ENCODE measurements around the gene HCAR1.

The HCAR1 gene

DNA sequence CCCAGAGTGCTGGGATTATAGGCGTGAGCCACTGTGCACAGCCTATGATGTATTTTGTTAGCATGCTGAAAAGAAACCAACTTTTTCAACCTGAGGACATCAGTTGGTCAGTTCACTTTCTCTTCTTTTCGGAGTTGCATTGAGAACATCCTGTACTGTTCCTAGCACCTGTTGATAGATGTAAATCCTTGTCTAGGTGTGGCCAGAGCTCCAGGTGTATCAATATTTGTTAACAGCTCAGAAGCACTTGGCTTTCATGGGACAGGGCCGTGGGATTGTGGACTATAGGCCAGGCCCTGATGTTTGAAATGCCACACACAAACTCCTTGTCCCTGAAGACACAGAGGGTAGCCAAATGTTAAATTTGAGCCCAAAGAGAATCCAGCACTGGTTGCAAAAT, 42.4 kb downstream of the HCAR1 start:
- Histone ChIP-seq H3K4me3 (replicated peaks; ENCODE audit: insufficient read depth, low read length) (no peak overlapping the region), H3K27me3 (ENCODE audit: insufficient read depth, poor library complexity, severe bottlenecking) (no peaks in the 10 kb centered on the region), H3K27ac (replicated peaks) (no peak overlapping the region)
- DNase-seq (ENCODE audit: low read depth in 1 of 2, low spot score in 1 of 2), result no peak
- no peak for TF ChIP-seq GABPA (IDR thresholded peaks at IDR 0.05; ENCODE audit: low read depth)
- TF ChIP-seq, protein P1, sequence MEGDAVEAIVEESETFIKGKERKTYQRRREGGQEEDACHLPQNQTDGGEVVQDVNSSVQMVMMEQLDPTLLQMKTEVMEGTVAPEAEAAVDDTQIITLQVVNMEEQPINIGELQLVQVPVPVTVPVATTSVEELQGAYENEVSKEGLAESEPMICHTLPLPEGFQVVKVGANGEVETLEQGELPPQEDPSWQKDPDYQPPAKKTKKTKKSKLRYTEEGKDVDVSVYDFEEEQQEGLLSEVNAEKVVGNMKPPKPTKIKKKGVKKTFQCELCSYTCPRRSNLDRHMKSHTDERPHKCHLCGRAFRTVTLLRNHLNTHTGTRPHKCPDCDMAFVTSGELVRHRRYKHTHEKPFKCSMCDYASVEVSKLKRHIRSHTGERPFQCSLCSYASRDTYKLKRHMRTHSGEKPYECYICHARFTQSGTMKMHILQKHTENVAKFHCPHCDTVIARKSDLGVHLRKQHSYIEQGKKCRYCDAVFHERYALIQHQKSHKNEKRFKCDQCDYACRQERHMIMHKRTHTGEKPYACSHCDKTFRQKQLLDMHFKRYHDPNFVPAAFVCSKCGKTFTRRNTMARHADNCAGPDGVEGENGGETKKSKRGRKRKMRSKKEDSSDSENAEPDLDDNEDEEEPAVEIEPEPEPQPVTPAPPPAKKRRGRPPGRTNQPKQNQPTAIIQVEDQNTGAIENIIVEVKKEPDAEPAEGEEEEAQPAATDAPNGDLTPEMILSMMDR (IDR thresholded peaks at IDR 0.05; ENCODE audit: insufficient read depth, low read length), result no peak
- TF ChIP-seq, protein P2, sequence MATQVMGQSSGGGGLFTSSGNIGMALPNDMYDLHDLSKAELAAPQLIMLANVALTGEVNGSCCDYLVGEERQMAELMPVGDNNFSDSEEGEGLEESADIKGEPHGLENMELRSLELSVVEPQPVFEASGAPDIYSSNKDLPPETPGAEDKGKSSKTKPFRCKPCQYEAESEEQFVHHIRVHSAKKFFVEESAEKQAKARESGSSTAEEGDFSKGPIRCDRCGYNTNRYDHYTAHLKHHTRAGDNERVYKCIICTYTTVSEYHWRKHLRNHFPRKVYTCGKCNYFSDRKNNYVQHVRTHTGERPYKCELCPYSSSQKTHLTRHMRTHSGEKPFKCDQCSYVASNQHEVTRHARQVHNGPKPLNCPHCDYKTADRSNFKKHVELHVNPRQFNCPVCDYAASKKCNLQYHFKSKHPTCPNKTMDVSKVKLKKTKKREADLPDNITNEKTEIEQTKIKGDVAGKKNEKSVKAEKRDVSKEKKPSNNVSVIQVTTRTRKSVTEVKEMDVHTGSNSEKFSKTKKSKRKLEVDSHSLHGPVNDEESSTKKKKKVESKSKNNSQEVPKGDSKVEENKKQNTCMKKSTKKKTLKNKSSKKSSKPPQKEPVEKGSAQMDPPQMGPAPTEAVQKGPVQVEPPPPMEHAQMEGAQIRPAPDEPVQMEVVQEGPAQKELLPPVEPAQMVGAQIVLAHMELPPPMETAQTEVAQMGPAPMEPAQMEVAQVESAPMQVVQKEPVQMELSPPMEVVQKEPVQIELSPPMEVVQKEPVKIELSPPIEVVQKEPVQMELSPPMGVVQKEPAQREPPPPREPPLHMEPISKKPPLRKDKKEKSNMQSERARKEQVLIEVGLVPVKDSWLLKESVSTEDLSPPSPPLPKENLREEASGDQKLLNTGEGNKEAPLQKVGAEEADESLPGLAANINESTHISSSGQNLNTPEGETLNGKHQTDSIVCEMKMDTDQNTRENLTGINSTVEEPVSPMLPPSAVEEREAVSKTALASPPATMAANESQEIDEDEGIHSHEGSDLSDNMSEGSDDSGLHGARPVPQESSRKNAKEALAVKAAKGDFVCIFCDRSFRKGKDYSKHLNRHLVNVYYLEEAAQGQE (IDR thresholded peaks at IDR 0.05; ENCODE audit: insufficient replicate concordance, low read depth), result no peak
- no peak for TF ChIP-seq SPI1 (IDR thresholded peaks at IDR 0.05; ENCODE audit: borderline replicate concordance, low read depth)
- no peak for TF ChIP-seq POLR2AphosphoS5 (IDR thresholded peaks at IDR 0.05; ENCODE audit: low read depth)

DNA sequence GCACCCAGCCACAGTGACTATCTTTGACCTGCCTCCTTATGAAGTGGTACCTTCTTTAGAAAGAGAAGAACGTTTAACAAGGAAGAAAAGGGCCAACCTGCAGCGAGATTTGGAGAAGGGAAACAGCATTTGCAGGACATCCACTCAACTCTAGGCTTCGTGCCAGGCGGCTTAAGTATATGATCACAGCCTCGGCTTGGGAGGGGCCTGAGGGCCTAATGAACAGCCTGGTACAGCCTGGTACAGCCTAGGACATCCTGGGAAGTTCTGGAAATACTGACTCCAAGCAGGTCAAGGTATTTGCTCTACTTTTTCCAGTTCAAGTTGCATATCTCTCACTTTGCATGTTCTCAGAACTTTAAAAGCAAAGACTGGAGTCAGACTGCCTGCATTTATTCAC, 43.6 kb downstream of the HCAR1 start:
- no peak overlapping the region for H3K4me3 ChIP-seq (replicated peaks; ENCODE audit: insufficient read depth, low read length)
- no peak overlapping the region for H3K27ac ChIP-seq (replicated peaks)
- H3K27me3 ChIP-seq (ENCODE audit: insufficient read depth, poor library complexity, severe bottlenecking), result no peaks in the 10 kb centered on the region
- TF ChIP-seq GABPA (IDR thresholded peaks at IDR 0.05; ENCODE audit: low read depth), result no peak
- TF ChIP-seq, protein P2 (IDR thresholded peaks at IDR 0.05; ENCODE audit: insufficient replicate concordance, low read depth), result no peak
- TF ChIP-seq SPI1 (IDR thresholded peaks at IDR 0.05; ENCODE audit: borderline replicate concordance, low read depth), result no peak
- no peak for TF ChIP-seq POLR2AphosphoS5 (IDR thresholded peaks at IDR 0.05; ENCODE audit: low read depth)
- TF ChIP-seq, protein P1 (IDR thresholded peaks at IDR 0.05; ENCODE audit: insufficient read depth, low read length), result no peak
- DNase-seq (ENCODE audit: low read depth in 1 of 2, low spot score in 1 of 2), result no peak

- Histone ChIP-seq H3K27ac (replicated peaks) (no peak overlapping the region), H3K4me3 (replicated peaks; ENCODE audit: insufficient read depth, low read length) (no peak overlapping the region), H3K27me3 (ENCODE audit: insufficient read depth, poor library complexity, severe bottlenecking) (no peaks in the 10 kb centered on the region)
- DNase-seq (ENCODE audit: low read depth in 1 of 2, low spot score in 1 of 2), result no peak
- TF ChIP-seq POLR2AphosphoS5 (IDR thresholded peaks at IDR 0.05; ENCODE audit: low read depth), result no peak
- TF ChIP-seq, protein P1 (IDR thresholded peaks at IDR 0.05; ENCODE audit: insufficient read depth, low read length), result no peak
- TF ChIP-seq, protein P2 (IDR thresholded peaks at IDR 0.05; ENCODE audit: insufficient replicate concordance, low read depth), result no peak
- TF ChIP-seq GABPA (IDR thresholded peaks at IDR 0.05; ENCODE audit: low read depth), result no peak
- TF ChIP-seq SPI1 (IDR thresholded peaks at IDR 0.05; ENCODE audit: borderline replicate concordance, low read depth), result no peak
Observed at GRCh38 chr12:122686538-122686937, 44.1 kb downstream of the HCAR1 start.

Data from HL-60 (cell line).